Muscle of leg (tissue), 9 donors: ENCODE results near the gene GORASP2. TPM values are rescaled to one million over a fixed set of nuclear protein-coding genes. Genes with fewer than 3 reads are reported as not detected.

ENCODE experiments used
- polyA plus RNA-seq, 8 donors: library from polyadenylated mRNA; unstranded; fragments of 120-200 nt; gene quantifications; one replicate each; pipeline versions ENCODE4 v1.2.1 to v1.2.3, GENCODE V29; 2013; ENCODE audit warnings: inconsistent platforms in 1 of 8, low replicate concordance in 1 of 8; ENCODE audit not compliant: insufficient read length in 8 of 8, insufficient read depth in 1 of 8
- total RNA-seq: library from RNA; stranded (reverse); fragments of 120-200 nt; gene quantifications from one replicate; pipeline ENCODE4 v1.2.4, GENCODE V29; 2013

GORASP2 gene
- total and polyA plus RNA-seq, 9 donors = 24.6 to 84.6 (median 74.3) TPM

Other genes with a start within 250 kb of the GORASP2 start
- gene SP5, start 213.9 kb upstream of the GORASP2 start, total RNA-seq = 5.0 TPM
- 1 to 10 TPM; 1.3 to 8.7 (median 3.2) TPM for gene SP5, start 213.9 kb upstream of the GORASP2 start, polyA plus RNA-seq
- 0.35 TPM for gene ERICH2, start 158.9 kb upstream of the GORASP2 start, total RNA-seq
- gene ERICH2, start 158.9 kb upstream of the GORASP2 start, polyA plus RNA-seq = under 1 TPM; 0.43 to 0.92 (median 0.74) TPM
- gene GAD1, start 112.4 kb upstream of the GORASP2 start, total RNA-seq = 0.35 TPM
- 1 to 10 TPM in 3 of 8 donors, under 1 TPM in 5; 0.28 to 1.5 (median 0.79) TPM for gene GAD1, start 112.4 kb upstream of the GORASP2 start, polyA plus RNA-seq
- 16.9 TPM for gene TLK1, start 231.6 kb downstream of the GORASP2 start, total RNA-seq
- 10 to 100 TPM; 17.5 to 27.2 (median 23.4) TPM for gene TLK1, start 231.6 kb downstream of the GORASP2 start, polyA plus RNA-seq